IPS DF 4.7 (cell line): ENCODE data around the gene STAT4.
"Not testable (repeated sequence)": the region's sequence is repeated elsewhere in the genome, so short reads cannot be mapped to it uniquely, and the experiment has no call there.

Experiments
- DNase-seq: peaks from one replicate; pipeline ENCODE4 v3.0.0-alpha.2; 2013; ENCODE audit warnings: low spot score; ENCODE audit errors: extremely low read depth

STAT4 gene

DNA sequence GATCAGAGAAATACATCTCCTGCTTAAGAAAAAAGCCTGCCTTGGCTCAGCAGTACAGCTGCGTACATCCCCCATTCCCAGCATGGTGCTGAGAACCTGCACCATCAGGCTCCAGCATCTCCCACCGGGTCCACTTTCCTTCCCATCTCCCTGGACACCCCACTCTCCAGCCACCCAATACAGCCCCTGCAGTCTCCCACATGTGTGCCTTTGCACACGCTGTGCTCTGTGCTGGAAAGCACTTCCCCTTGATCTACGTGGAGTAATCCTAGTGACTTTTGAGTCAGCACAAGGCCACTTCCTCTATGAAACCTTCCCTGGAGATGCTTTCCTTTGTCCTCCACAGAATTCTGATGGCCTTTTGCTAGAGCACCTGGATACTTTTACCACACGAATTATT is 153.8 kb downstream of the STAT4 start:
- DNase-seq, result no peak

DNA sequence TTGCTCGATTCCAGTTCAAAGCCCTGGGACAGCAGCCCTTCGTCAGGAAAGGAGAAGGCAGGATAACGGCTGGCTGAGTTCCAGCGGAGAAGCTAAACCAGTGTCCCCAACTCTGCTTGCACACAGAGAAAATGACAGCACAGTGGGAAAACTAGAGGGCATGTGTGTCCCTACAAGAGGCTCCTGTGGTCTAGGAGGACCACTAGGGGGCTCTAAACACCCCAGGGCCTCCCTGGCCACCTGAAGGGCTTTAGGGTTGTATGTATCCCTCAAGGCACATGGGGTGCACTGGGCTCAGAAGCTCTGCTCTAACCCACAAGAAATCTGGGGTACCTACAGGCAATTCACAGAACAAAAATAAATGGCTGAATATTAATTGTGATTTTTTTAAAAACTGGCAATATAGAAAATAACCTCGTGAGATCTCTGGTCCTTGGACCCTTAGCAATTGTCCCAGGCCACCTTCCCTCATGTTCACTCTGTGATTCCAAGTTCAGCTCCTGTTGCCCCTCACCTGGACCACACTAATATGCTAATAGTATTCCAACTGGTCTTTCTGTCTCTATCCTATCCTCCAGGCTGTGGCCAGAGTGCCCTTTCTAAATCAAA is 154.4 kb downstream of the STAT4 start:
- DNase-seq, result no peak

DNA sequence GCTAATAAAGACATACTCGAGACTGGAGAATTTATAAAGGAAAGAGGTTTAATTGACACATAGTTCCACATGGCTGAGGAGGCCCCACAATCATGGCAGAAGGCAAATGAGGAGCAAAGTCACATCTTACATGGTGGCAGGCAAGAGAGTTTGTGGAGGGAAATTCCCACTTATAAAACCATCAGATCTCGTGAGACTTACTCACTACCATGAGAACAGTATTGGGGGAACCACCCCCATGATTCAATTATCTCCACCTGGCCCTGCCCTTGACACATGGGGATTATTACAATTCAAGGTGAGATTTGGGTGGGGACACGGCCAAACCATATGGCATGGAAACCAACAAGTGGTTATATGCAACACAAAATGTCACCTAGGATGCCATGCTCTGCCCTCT is 155.5 kb downstream of the STAT4 start:
- DNase-seq, result not testable (repeated sequence)

DNA sequence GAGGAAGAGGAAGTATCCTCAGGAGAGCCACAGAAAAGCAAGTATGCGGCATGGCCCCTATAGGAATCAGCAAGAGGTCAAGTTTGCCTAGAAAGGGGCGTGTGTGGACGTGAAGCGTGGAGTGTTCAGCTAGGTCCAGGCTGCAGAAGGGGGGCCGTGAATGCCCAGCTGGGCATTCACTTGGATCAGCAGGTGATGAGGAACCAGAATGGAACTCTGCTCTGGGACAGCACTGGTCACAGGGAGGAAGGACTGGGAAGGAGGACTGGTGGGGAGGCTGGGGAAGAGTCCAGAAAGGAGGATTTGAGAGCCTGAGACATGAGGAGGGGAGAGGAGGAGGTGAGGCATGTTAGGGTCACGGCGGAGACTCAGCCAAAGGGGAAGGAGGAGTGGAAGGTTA is 156.6 kb downstream of the STAT4 start:
- no peak for DNase-seq

DNA sequence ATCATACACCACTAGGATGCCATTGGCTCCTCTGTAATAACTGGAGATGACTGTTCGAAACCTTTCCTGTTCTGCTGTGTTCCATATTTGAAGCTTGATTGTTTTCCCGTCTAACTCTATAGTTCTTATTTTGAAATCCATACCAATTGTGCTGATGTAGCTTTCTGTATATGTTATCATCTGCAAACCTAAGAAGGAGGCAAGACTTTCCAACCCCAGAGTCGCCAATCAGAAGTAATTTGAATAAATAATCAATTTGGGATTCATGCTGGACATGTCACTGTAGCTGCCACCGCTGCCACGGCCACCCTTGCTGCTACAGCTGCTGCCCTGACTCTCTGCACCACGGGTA is 157.5 kb downstream of the STAT4 start:
- DNase-seq, result no peak

DNA sequence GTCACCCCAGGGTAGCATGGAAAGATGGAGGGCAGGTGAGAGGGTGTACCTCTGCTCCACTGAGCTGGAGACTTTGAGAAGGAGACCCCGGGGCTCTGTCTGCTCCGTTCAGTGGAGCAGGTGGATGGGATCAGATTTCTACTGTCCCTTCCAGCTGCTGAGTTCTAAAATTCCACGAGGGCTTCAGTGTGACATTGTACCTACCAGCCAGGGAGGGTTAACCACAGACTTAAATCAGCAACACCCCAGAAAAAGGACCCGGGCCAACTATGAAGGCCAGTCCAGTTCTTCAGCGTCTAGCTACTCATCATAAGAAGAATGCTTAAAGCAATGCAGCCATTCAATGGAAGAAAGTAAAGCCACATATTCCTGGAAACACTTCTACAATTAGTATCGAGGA is 160.7 kb downstream of the STAT4 start:
- DNase-seq, result no peak

DNA sequence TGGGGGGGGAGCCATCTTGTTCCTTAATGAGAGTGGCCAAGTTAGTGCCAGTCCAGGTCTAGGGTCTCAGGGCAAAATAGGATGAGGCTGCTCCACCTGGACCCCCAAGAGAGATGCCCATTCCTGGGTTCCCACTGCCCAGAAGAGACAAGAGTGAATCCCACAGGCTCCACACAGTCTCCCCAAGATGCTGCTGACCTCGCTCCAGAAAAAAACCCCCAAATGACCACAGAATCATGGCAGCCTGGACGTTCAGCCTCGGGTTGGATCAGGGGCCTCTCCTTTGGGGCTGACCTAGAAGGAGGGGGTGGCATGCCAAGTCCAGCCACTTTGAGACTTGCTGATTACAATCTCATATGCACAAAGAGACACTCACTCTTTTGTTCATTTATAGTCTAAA is 161.9 kb downstream of the STAT4 start:
- DNase-seq, result no peak

DNA sequence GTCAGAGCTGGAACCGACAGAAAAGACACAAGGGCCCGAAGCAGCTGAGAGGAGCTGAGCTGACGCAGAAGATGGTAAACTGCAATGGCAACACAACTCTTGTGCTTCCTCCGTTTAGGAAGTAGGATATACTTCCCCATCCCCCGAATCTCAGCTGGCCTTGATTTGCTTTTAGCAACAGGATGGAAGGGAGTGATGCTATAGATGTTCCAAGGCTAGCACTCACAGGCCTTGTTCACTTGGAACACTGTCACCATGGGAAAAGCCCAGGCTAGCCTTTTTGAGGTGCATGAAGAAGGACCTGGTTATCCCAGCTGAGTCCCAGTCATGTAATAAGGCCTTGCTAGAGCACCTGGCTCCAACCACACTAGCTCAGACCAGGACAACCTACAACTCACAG is 162.9 kb downstream of the STAT4 start:
- DNase-seq, result no peak

DNA sequence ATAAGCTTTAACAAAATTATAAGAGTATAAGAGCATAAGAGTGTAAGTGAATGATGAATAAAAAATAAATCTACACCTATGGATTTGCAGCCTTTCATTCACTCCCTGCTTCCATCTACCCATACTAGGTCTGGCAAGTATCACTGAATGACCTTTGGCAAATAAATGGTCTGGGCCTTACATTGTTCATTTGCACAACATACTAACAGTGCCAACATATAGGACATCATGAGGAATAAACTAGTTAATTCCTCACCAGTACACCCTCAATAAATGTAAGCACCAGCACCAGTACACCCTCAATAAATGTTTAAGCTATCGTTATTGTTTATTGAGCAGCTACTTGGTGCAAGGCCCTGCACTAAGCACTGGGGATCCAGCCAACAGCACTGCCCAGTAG is 163.7 kb downstream of the STAT4 start:
- DNase-seq, result no peak

DNA sequence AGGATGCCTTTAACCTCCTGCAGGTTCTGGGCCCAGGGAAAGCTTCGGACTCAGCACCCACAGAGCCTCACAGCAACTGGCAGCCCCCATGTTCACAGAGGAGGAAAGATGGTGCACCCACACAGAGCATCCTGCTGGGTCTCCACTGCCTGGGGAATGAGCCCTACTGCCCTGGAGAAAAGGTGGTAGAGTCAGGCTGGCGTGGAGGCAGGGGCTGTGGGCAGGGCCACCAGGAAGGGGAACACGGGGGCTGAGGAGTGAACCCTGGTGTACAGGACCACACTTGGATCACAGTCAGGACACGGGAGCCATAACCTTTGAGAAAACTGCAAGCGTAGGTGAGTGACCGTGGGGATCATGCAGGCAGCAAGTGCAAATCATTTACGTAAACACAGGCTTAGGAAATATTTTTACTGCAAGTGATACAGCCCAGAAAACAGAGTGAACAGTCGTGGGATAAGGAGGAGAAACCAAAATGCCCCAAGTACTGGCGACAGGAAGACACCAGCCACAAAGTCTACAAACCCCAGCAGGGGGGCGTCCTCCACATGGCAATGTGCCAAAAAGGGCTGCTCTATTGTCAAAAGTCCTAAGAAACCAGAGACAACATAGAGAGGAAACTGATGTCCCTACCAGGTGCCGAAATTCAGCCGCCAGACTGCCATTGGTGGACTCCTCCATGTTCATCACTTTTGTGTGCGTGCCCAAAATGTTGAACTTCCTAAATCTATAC is 164.4 kb downstream of the STAT4 start:
- no peak for DNase-seq

DNA sequence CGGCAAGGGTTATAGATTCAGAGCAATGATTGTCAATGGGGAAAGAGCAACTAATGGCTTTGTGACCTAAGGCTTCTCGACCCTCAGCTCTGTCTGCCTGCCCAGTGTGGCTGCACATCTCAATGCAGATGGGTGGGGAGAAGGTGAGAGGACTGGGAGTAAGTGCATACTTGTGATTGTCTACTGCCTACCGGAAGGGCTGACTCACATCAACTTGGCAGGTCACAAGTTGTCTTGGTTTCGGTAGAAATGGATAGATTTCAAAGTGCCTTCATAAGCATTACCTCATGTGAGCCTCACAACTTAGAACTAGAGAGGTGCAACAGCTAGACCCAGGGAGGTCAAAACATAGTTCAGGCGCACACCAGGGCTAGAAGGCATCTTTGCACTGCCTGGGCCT is 166.2 kb downstream of the STAT4 start:
- no peak for DNase-seq

DNA sequence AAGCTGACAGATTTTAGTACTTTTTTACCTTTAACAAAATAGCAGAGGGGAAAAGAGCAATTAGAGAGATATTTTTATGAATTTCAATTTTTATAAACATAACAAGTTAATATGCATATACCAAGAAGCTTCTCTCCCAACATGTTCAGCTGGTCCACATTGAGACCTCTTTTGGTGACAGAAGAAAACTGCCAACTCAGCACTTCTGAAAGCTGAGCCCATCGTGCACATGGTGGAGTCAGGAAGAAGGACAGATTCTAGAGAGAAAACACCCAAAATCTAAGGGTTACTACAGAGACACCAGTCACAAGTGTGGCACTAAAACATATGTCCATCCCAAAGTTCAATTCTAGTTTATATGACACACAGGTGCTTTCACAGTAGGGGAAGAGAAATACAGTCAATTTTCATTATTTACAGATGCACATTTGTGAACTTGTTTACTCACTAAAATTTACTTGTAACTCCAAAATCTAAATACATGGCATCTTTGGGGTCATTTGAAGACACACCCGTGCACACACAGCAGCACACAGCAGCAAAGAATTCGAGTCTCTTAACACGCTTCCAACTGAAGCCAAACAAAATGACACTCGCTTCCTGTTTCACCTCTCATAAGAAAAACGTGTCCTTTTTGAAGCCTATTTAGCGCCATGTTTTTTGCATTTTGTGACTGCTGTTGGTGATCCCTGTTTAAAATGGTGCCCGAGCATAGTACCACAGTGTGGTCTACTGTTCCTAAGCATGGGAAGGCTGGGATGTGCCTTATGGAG is 168.3 kb downstream of the STAT4 start:
- no peak for DNase-seq

DNA sequence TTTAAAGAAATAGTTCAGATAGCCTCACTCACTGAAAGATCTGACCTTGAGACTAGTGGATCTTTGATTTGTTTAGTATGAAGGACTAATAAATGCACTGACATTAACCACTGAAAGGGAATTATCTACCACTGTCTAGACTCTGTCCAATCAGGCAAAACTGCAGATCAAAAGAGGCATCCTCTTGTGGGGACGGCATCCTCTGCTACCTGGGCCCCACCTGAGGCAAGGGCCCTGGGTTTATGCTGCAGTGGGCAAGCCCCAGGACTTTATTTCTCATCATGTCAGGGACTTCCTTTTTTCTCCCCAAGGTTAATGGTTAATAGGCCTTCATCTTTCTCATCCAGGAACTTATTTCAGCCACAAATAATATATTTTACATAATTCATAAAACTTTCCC is 169.1 kb downstream of the STAT4 start:
- DNase-seq, result no peak

DNA sequence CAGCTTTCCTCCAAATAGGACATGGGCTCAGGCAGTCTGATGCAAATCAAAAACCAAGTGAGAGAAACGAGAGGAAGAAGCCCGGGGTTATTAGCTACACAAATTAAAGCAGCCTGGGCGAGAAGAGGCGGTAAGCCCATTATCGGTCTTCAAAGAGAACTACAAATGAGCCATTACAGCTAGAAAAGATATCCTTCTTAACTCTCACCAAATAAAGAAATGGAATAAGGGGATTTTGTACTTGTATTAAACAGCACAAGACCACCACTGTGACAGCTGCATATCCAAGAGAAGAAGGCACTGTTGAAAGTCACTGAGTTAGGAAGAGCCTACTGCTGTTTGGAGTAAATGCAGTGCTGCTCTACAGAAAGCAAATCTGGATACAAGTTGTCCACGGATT is 169.5 kb downstream of the STAT4 start:
- DNase-seq, result no peak

DNA sequence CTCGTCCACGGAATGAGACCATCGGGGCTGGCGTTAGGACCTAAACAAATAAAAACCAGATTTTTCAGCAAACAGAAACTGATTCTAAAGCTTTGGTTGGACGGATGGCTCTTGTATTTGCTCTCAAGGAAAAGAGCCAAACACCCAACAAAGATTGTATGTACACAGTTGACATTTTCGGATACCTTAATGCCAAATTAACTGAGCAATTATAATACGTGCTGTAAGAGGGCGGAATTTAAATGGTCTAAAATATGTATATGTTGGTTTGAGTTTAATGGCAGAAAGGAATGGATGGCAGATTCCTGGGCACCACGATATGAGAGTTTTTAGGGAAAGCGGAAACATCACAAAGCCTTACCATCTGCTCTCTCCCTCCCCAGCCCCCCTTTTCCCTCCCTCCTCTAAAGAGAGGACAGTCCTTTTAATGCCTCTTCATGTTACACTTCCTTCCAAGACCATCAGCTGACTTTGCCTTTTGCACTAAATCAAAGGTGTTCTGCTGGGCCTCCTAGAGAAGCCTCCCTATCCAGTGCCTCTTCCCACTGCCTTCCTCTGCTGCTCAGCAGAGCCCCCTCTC is 170.1 kb downstream of the STAT4 start:
- DNase-seq, result no peak

DNA sequence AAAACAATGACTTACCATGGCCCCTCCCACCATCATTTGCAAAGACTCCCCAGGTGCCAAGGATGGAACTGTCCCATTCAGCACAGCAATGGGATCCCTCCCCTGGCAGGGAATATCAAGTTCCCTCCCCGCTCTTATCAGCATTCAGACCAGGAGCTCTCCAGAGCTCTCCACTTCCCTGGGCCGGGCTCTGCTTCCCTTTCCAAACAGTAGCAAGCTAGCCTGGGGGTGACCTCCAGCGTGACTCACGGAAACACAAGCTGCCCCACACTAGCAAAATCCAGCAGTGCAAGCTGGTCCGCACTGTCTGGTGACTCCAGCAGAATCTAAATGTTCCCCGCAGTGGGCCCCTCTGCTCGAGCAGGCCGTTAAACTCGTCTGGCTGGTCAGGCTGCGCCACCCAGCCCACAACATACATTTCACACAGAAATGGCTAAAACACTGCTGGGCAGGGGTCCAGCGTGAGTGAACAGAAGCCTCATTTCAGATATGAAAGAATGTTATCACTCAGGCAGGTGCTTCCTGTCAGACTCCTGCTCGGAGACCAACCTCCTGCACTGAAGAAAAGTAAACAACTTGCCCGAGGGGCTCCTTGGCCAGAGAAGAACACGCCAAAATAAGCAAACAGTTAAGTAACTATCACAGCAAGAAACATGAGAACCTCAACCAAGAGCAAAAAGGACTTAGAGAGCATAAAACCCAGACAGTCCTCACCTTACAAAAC is 170.7 kb downstream of the STAT4 start:
- DNase-seq, result no peak
